ENCODE measurements around the gene GSPT2. TPM values are rescaled to one million over a fixed set of nuclear protein-coding genes. Genes with fewer than 3 reads are reported as not detected.
"Not testable (repeated sequence)": the region's sequence is repeated elsewhere in the genome, so short reads cannot be mapped to it uniquely, and the experiment has no call there.

GSPT2 gene
- total RNA-seq, result 1 to 10 TPM; 1.0 to 8.2 (median 5.3) TPM

GRCh38 chrX:51743179-51743957 is at the start of gene GSPT2:
Gene GSPT2 (plus strand): TSS chrX:51743442. CDS start chrX:51743627, 185 bp downstream.
- H3K9me3 ChIP-seq, result peaks cover 0 to 3% (median 0%) of the 10 kb centered on the region in 4 donors
- H3K4me3 ChIP-seq, result peak within 1 kb of the TSS; percentile 45 to 66 (median 58)
- peak within 1 kb of the TSS; percentile 44 to 72 (median 57) for H3K27ac ChIP-seq
- peak; percentile 71 to 80 for DNase-seq
- H3K4me1 ChIP-seq, result peaks cover 0 to 3% (median 0%) of the 10 kb centered on the region in 4 donors
- no peaks in the 10 kb centered on the region for H3K27me3 ChIP-seq
- 3 to 45% methylated on average over 8 to 50 of the region's 63 CpGs for WGBS, 2 donors
- peak in 1 of 4 donors; percentile 52 for TF ChIP-seq POLR2A (IDR thresholded peaks at IDR 0.05)
- peak in 1 of 2 donors; percentile 61 for TF ChIP-seq POLR2AphosphoS5 (IDR thresholded peaks at IDR 0.05)
- no peak for TF ChIP-seq EP300 (IDR thresholded peaks at IDR 0.05)
- no peaks in the 10 kb centered on the region for H3K36me3 ChIP-seq
- ATAC-seq (ENCODE audit: low FRiP score in 2 of 2), result peak; percentile 91 to 96

DNA sequence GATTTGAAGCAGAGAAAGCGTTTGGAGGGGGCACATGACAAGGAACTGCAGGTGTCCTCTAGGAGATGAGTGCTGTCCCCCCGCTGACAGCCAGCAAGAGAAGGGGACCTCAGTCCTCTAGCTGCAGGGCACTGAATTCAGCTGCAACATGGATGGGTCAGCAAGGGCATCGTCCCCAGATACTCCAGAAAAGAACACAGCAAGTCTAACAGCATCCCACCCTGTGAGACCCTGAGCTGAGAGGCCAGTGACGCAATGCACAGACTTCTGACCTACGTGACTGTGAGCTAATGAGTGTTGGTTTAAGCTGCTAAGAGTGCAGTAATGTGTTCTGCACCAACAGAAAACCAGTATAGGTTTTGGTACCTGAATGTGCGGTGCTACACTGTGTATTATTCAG is 49.0 kb upstream of the GSPT2 start:
- Histone ChIP-seq H3K4me1 (no peaks in the 10 kb centered on the region), H3K36me3 (no peaks in the 10 kb centered on the region), H3K4me3 (no peak overlapping the region), H3K9me3 (no peaks in the 10 kb centered on the region), H3K27ac (no peak overlapping the region), H3K27me3 (no peaks in the 10 kb centered on the region)
- 68 to 96% methylated on average over 3 to 6 of the region's 6 CpGs for WGBS, 2 donors
- no peak for ATAC-seq (ENCODE audit: low FRiP score in 2 of 2)
- TF ChIP-seq EP300 (IDR thresholded peaks at IDR 0.05) (no peak), POLR2A (IDR thresholded peaks at IDR 0.05) (no peak), CTCF (IDR thresholded peaks at IDR 0.05) (no peak), POLR2AphosphoS5 (IDR thresholded peaks at IDR 0.05) (no peak)
- DNase-seq, result no peak

DNA sequence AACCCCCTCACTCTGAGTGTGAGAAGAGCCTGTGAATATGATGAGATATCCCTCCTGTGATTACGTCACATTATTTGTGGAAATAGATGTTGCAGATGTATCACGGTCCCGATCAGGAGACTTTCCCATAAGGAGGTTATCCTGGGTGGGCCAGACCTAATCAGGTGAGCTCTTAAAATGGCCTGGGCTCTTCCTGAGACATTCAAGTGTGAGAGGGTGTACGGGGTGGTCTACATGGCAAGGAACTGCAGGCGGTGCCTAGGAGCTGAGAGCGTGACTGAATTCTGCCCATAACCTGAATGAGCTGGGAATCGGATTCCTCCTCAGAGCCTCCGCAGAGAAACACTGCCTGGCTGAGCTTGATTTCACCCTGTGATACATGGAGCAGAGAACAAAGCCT is 45.8 kb upstream of the GSPT2 start:
- WGBS, 2 donors, result 91 to 95% methylated on average over 7 to 8 of the region's 8 CpGs
- no peak overlapping the region for H3K4me3 ChIP-seq
- H3K27me3 ChIP-seq, result no peaks in the 10 kb centered on the region
- TF ChIP-seq POLR2AphosphoS5 (IDR thresholded peaks at IDR 0.05) (no peak), EP300 (IDR thresholded peaks at IDR 0.05) (no peak), CTCF (IDR thresholded peaks at IDR 0.05) (no peak), POLR2A (IDR thresholded peaks at IDR 0.05) (no peak)
- H3K27ac ChIP-seq, result no peak overlapping the region
- H3K36me3 ChIP-seq, result no peaks in the 10 kb centered on the region
- ATAC-seq (ENCODE audit: low FRiP score in 2 of 2) (no peak), DNase-seq (no peak)
- H3K9me3 ChIP-seq, result no peaks in the 10 kb centered on the region
- no peaks in the 10 kb centered on the region for H3K4me1 ChIP-seq

DNA sequence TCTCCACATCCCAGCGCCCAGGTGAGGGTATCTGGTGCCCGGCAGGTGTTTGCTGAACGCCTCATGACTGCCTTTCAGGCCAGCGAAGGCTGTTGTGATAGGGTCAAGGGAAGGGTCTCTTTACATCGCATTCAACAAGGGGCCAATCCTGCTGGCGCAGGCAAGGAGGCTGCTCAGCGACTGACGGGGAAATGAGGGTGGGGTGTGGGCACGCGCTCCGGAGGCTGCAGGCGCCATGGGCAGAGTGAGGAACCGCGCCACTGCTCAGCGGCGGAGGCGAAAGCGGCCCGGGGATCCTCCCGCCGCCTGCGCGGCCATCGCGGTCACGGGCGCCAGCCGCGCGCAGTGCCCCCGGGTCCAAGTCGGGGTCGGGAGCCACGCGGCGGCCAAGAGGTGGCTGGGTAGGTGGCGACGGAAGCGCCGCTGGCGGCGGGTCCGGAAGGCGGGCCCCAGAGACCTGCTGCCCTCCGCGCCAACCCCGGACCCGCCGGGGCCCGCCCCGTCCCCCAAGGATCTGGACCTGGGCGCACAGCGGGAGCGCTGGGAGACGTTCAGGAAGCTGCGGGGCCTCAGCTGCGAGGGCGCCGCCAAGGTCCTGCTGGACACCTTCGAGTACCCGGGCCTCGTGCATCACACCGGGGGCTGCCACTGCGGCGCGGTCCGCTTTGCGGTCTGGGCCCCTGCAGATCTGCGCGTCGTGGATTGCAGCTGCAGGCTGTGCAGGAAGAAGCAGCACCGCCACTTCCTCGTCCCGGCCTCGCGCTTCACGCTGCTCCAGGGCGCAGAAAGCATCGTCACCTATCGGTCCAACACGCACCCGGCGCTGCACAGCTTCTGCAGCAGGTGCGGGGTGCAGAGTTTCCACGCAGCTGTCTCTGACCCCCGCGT is 32.7 kb upstream of the GSPT2 start, which contains the start of gene CENPVL1:
Gene CENPVL1, plus strand, starts transcription at position 236 of the 888 bp plus-strand sequence. Its CDS starts 0 bp downstream, at position 236.
- not testable (repeated sequence) for H3K9me3 ChIP-seq; H3K27ac ChIP-seq; ATAC-seq (ENCODE audit: low FRiP score in 2 of 2); H3K4me3 ChIP-seq; H3K27me3 ChIP-seq; H3K36me3 ChIP-seq; DNase-seq; H3K4me1 ChIP-seq
- WGBS, 2 donors, result no CpG with 5 or more reads among the region's 87 CpGs

DNA sequence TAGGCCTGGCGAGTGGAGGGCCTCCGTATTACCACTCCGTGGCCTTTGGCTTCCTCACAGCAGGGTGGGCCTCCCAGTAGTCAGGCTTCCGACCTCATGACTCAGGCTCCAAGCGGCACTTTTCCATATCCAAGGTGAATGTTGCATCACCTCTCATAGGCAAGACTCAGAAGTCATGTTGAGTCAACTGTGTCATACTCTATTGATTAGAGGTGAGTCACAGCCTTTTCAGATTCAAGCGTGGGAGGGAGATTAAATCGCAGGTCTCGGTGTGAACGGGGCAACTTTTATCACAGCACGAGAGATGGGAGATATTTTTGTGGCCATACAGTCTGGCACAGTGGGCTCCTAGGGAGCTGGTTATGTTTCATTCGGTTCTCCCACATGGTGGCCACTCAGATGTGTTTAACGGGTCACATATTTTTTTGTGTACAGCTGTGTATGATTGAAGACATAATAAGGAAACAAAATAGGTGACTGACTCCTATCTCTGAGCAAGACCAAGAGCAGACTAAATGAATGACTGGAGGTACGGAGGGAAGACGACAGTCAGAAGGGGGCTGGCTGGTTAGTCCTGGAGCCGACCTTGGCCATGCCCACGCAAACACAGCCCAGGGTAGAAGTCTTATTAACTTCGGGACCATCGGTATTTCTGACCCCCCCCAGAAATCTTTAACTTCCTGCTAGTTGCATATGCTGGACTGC is 30.1 kb upstream of the GSPT2 start:
- H3K27ac ChIP-seq; H3K9me3 ChIP-seq; DNase-seq; H3K36me3 ChIP-seq; H3K4me1 ChIP-seq; H3K27me3 ChIP-seq; ATAC-seq (ENCODE audit: low FRiP score in 2 of 2); H3K4me3 ChIP-seq: not testable (repeated sequence)
- no CpG with 5 or more reads among the region's 18 CpGs for WGBS, 2 donors

- DNase-seq, result no peak
- no peaks in the 10 kb centered on the region for H3K27me3 ChIP-seq
- ATAC-seq (ENCODE audit: low FRiP score in 2 of 2), result no peak
- H3K9me3 ChIP-seq, result no peaks in the 10 kb centered on the region
- H3K36me3 ChIP-seq, result no peaks in the 10 kb centered on the region
- no peaks in the 10 kb centered on the region for H3K4me1 ChIP-seq
- H3K4me3 ChIP-seq, result no peak overlapping the region
- H3K27ac ChIP-seq, result no peak overlapping the region
- TF ChIP-seq CTCF (IDR thresholded peaks at IDR 0.05) (no peak), EP300 (IDR thresholded peaks at IDR 0.05) (no peak), POLR2A (IDR thresholded peaks at IDR 0.05) (no peak), POLR2AphosphoS5 (IDR thresholded peaks at IDR 0.05) (no peak)
Observed at GRCh38 chrX:51728202-51728601, 15.0 kb upstream of the GSPT2 start.

All from upper lobe of left lung (tissue), 6 donors.